DMS 273 (cell line): Measurements from ENCODE around the gene PSD.
A peak's percentile ranks its signal among the peaks of the same experiment; 100 is the strongest.

ENCODE experiments used
- DNase-seq: peaks from one replicate; lab custom pipeline; 2025; ENCODE audit not compliant: unreplicated experiment; lab: John Stamatoyannopoulos, UW

Gene PSD

GRCh38 chr10:102444851-102445250, 26.3 kb upstream of the PSD start:
- no peak for DNase-seq

- no peak for DNase-seq
Observed at GRCh38 chr10:102438374-102438773, 19.8 kb upstream of the PSD start.

GRCh38 chr10:102437515-102437914, 18.9 kb upstream of the PSD start:
- DNase-seq: no peak

- DNase-seq: no peak
Observed at GRCh38 chr10:102436312-102436711, 17.7 kb upstream of the PSD start.

- DNase-seq: no peak
Observed at GRCh38 chr10:102435529-102436233, 17.1 kb upstream of the PSD start.

- DNase-seq: no peak
Observed at GRCh38 chr10:102435133-102435497, 16.5 kb upstream of the PSD start.

DNA sequence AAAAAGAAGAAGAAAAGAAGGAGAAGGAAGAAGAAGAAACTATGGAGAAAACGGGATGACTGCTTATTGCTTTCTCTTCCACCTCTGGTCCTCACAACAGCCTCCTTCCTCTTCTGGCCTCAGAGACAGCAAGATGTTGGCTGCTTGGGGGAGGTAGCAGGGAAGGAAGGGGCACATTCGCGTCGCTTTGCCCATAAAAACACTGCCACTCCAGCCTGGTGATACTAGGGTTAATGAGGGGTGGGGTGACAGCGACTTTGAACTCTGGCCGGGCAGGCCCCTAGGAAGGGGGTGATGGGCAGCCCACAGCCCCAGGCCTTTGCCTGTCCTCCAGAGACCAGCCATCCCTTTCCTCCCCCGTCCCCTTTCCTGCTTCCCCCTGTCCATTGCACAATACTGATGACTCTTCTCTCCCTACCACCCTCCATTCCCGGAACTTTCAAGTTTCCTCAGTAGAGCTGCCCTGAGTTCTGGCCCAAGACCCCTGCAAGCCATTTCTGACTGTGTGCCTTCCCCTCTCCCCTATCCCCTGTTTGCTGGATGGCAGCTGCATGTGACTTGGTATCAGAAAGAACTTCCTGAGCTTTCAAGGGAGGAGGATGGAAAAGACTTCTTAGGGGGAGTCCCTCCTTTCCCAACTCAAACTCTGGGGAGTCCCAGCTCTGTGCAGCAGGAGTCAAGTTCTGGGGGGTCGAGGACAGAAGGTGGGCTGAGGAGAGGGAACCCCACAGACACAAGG, 16.0 kb upstream of the PSD start:
- no peak for DNase-seq

GRCh38 chr10:102433619-102434046, 15.0 kb upstream of the PSD start:
- DNase-seq: no peak

GRCh38 chr10:102432162-102432950, 13.8 kb upstream of the PSD start, which contains the start of gene CUEDC2:
TSS of gene CUEDC2 (minus strand) at chr10:102432574. CDS start at chr10:102425188, 7,386 bp downstream.
- peak; percentile 98 for DNase-seq

DNA sequence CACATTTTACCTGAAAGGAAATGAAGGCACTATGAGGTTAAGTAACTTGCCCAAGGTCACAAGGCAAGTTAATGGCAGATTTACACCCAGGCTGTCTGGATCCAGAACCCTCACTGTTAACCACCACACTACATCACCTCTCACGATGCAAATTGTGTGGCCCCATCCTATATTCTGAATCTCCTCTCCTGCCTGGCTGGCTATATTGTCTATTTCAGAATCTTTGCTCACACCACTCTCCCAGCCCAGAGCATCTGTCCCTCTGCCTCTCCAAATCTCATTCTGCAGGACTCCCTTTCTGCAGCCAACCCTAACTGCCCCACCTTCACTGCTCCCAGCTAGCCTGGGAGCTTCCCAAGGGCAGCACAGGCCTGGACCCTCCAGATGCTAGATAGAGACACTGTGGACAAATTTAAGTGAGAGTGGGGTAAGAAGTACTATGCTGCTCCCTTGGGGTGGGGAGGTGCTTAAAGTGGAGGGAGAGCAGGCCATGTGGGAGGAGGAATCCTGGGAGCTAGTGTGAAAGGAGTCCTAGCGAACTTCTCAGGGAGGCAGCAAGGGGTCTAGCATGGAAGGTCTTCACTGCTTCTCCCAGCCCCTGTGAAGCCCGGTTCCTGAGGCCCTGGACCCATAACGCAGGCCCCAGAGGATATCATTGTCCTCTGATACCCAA, 13.0 kb upstream of the PSD start:
- DNase-seq: peak; percentile 60

- no peak for DNase-seq
Observed at GRCh38 chr10:102429468-102429867, 10.9 kb upstream of the PSD start.

- no peak for DNase-seq
Observed at GRCh38 chr10:102426803-102427287, 8.3 kb upstream of the PSD start.

DNA sequence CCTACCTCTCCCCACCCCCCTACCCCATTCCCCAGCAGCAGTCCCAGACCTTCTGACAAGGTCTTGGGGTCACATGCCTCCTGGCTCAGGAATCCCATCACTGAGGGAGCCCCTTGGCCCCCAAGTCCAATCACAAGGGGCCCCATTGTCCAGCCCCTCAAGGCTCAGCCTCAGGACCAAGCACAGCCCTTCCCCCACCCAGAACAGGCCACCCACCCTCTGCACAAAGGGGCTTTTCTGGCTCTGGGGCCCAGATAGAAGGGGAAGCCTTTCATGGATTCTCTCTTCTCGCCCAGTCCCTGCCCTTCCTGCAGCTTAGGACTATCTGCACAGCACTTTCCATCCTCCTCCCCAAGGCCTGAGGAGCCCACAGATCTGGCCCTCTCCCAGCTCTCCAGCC, 6.9 kb upstream of the PSD start:
- no peak for DNase-seq

DNA sequence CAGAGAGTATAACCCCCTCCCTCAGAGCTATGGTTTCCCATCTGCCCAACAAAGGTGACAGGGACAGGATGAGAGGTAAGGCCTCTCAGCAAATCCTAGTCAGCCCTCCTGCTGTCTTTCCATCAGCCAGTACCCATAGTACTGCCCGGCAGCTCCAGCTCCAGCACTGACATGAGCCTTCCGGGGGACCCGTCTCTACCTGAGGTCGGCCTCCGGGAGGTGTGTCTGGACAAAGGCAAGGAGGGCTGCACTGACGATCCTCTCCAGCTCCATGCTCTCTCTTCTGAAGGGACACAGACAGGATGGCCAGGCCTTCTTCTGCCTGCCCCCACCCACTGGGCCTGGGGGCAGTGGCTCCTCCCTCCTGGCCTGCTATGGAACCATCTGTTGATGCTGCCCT, 6.3 kb upstream of the PSD start:
- no peak for DNase-seq

DNA sequence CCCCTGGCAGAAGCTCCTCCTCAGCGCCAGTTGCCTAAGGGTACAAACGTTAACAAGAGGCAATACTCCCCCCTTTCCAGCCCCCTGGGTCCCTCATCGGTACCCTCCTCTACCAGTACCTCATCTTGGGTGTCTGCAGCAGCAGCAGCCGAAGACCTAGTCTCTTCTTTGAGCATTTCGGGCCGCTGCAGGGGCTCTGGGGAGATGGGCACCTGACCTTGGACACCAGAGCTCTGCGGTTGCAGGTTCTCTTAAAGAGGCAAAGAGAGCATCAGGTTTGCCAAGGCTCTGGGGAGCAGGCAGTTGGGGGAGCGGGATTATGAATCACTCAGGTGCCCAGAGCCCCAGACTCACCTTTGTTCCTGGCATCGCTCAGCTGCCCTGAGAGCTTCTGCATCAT, 5.6 kb upstream of the PSD start:
- DNase-seq: no peak

- DNase-seq: no peak
Observed at GRCh38 chr10:102423372-102423968, 4.9 kb upstream of the PSD start.

DNA sequence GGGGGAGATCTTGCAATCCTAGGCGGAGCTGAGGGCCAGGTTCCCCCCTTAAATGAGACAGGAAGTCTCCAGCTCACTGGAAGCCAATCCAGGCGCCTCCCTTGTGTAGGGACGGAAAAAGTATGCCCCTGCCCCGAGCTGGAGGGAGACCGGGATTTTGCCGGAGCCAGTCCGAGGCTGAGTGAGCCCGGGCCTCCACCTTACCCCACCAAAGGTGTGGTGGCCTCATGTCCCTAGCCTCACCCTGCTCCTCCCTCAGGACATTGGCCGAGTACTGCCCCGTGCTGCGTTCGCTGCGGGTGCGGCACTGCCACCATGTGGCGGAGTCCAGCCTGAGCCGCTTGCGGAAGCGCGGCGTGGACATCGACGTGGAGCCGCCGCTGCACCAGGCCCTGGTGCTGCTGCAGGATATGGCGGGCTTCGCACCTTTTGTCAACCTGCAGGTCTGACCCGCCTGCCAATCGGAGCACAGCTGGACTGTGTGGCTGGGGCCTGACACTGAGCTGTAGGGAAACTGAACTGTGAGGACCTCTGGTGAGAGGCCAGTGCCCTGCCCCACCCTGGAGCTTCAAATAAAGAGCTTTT, 4.1 kb upstream of the PSD start:
- peak; percentile 59 for DNase-seq

- DNase-seq: peak; percentile 46
Observed at GRCh38 chr10:102421757-102422512, 3.4 kb upstream of the PSD start.

DNA sequence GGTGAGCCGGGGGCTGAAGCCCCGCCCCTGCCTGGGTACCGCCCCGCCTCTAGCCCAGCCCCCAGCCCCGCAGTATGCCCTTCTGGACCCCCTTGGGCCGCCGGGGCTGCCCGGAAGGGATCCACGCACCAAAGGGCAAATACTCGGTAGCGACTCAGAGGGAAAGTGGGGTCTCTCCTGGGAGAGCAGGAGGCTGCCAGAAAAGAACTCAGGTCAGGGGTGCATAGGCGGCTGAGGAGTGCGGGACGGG, 2.8 kb upstream of the PSD start:
- DNase-seq: no peak
